H9 (cell line): ENCODE results near the gene DNAH11. TPM values are rescaled to one million over a fixed set of nuclear protein-coding genes. Genes with fewer than 3 reads are reported as not detected.

ENCODE experiments used
- DNase-seq: peaks from one replicate; pipeline ENCODE4 v3.0.0-alpha.2; 2017
- H2AFZ ChIP-seq: one replicate; pipeline ENCODE4 v1.6.1; 2013; ENCODE audit warnings: mild to moderate bottlenecking, low read length, control low read depth, moderate library complexity
- H2AK5ac ChIP-seq: 2 replicates; pipeline ENCODE4 v1.6.1; 2013; ENCODE audit warnings: low read length, control low read depth, mixed read lengths; ENCODE audit not compliant: insufficient read length
- H2BK120ac ChIP-seq: one replicate; pipeline ENCODE4 v1.6.1; 2013; ENCODE audit warnings: low read depth, mild to moderate bottlenecking, low read length, control low read depth, inconsistent platforms; ENCODE audit not compliant: poor library complexity, severe bottlenecking
- H2BK12ac ChIP-seq: 2 replicates; pipeline ENCODE4 v1.6.1; 2013; ENCODE audit warnings: low read length, control low read depth, mixed read lengths, low read depth; ENCODE audit not compliant: insufficient read length
- H2BK15ac ChIP-seq: 2 replicates; pipeline ENCODE4 v1.6.1; 2013; ENCODE audit warnings: low read depth, low read length, control low read depth
- H2BK20ac ChIP-seq: one replicate; pipeline ENCODE4 v1.6.1; 2013; ENCODE audit warnings: low read depth, mild to moderate bottlenecking, low read length, control low read depth, inconsistent platforms; ENCODE audit not compliant: poor library complexity, severe bottlenecking
- H2BK5ac ChIP-seq: 2 replicates; pipeline ENCODE4 v1.6.1; 2013; ENCODE audit warnings: low read length, control low read depth, mixed read lengths; ENCODE audit not compliant: insufficient read length
- H3K14ac ChIP-seq: 2 replicates; pipeline ENCODE4 v1.6.1; 2013; ENCODE audit warnings: low read length, control low read depth; ENCODE audit not compliant: insufficient read depth
- H3K18ac ChIP-seq: 2 replicates; pipeline ENCODE4 v1.6.1; 2013; ENCODE audit warnings: low read depth, mild to moderate bottlenecking, mixed read lengths, low read length, control low read depth; ENCODE audit not compliant: insufficient read length
- H3K23ac ChIP-seq: 2 replicates; pipeline ENCODE4 v1.6.1; 2013; ENCODE audit warnings: low read length, control low read depth, mixed read lengths, low read depth; ENCODE audit not compliant: insufficient read length
- H3K23me2 ChIP-seq: 2 replicates; pipeline ENCODE4 v1.6.1; 2013; ENCODE audit warnings: low read depth, mild to moderate bottlenecking, mixed read lengths, low read length, control low read depth; ENCODE audit not compliant: insufficient read length, poor library complexity, severe bottlenecking
- H3K27ac ChIP-seq: 2 replicates; pipeline ENCODE4 v1.5.1; 2013; ENCODE audit warnings: low read length, control low read depth, mixed read lengths, low read depth; ENCODE audit not compliant: insufficient read length
- H3K27me3 ChIP-seq: 2 replicates; pipeline ENCODE4 v1.6.1; 2013; ENCODE audit warnings: low read length, control low read depth, inconsistent platforms; ENCODE audit not compliant: insufficient read depth
- H3K4ac ChIP-seq: 2 replicates; pipeline ENCODE4 v1.6.1; 2013; ENCODE audit warnings: low read depth, mild to moderate bottlenecking, control low read depth, inconsistent platforms, low read length, moderate library complexity
- H3K4me1 ChIP-seq: 2 replicates; pipeline ENCODE4 v1.6.1; 2013; ENCODE audit warnings: low read length, control low read depth, inconsistent platforms; ENCODE audit not compliant: insufficient read depth
- H3K4me2 ChIP-seq: 2 replicates; pipeline ENCODE4 v1.6.1; 2013; ENCODE audit warnings: low read length, control low read depth, mixed read lengths; ENCODE audit not compliant: insufficient read length, insufficient read depth
- H3K56ac ChIP-seq: 2 replicates; pipeline ENCODE4 v1.6.1; 2013; ENCODE audit warnings: low read depth, mild to moderate bottlenecking, mixed read lengths, low read length, control low read depth; ENCODE audit not compliant: insufficient read length
- H3K79me1 ChIP-seq: 2 replicates; pipeline ENCODE4 v1.6.1; 2013; ENCODE audit warnings: low read depth, mild to moderate bottlenecking, moderate library complexity, low read length, control low read depth, inconsistent platforms; ENCODE audit not compliant: insufficient read depth, poor library complexity, severe bottlenecking
- H3K79me2 ChIP-seq: 2 replicates; pipeline ENCODE4 v1.6.1; 2013; ENCODE audit warnings: low read length, control low read depth, inconsistent platforms; ENCODE audit not compliant: insufficient read depth
- H3K9ac ChIP-seq: 2 replicates; pipeline ENCODE4 v1.6.1; 2013; ENCODE audit warnings: low read length, control low read depth, mixed read lengths; ENCODE audit not compliant: insufficient read length; ENCODE audit errors: extremely low read depth
- H3K9me3 ChIP-seq: one replicate; pipeline ENCODE4 v1.6.1; 2013; ENCODE audit warnings: low read depth, low read length, inconsistent platforms; ENCODE audit not compliant: control insufficient read depth
- H3T11ph ChIP-seq: one replicate; pipeline ENCODE4 v1.6.1; 2013; ENCODE audit warnings: mild to moderate bottlenecking, low read length, control low read depth, inconsistent platforms
- H4K20me1 ChIP-seq: one replicate; pipeline ENCODE4 v1.6.1; 2013; ENCODE audit not compliant: control insufficient read depth, insufficient read length, insufficient read depth
- H4K5ac ChIP-seq: 2 replicates; pipeline ENCODE4 v1.6.1; 2013; ENCODE audit warnings: low read depth, mild to moderate bottlenecking, mixed read lengths, low read length, control low read depth; ENCODE audit not compliant: insufficient read length
- H4K8ac ChIP-seq: replicated peaks from 2 replicates; pipeline ENCODE4 v1.6.1; 2013; ENCODE audit warnings: low read length, control low read depth, mixed read lengths, low read depth; ENCODE audit not compliant: insufficient read length
- H4K91ac ChIP-seq: 2 replicates; pipeline ENCODE4 v1.6.1; 2013; ENCODE audit warnings: low read depth, mild to moderate bottlenecking, moderate library complexity, mixed read lengths, low read length, control low read depth; ENCODE audit not compliant: insufficient read length
- H3K27ac Mint-ChIP-seq, 3 experiments: 2 replicates in 2 of 3; 3 replicates in 1 of 3; pipeline ENCODE4 v1.8.0; 2020 to 2021; ENCODE audit warnings: mixed read lengths in 3 of 3, mild to moderate bottlenecking in 1 of 3, moderate library complexity in 1 of 3
- H3K27me3 Mint-ChIP-seq: 2 replicates; pipeline ENCODE4 v1.8.0; 2021; ENCODE audit warnings: low read depth, mild to moderate bottlenecking, moderate library complexity, mixed read lengths
- H3K36me3 Mint-ChIP-seq, 3 experiments: 2 replicates in 2 of 3; 3 replicates in 1 of 3; pipeline ENCODE4 v1.8.0; 2020 to 2021; ENCODE audit warnings: low read depth in 3 of 3, mixed read lengths in 3 of 3; ENCODE audit not compliant: insufficient read depth in 1 of 3
- H3K4me1 Mint-ChIP-seq, 2 experiments: 2 replicates each; pipeline ENCODE4 v1.8.0; 2020; ENCODE audit warnings: mixed read lengths in 2 of 2
- H3K4me3 Mint-ChIP-seq, 2 experiments: 2 replicates in 1 of 2; 3 replicates in 1 of 2; pipeline ENCODE4 v1.8.0; 2020 to 2021; ENCODE audit warnings: mild to moderate bottlenecking in 2 of 2, mixed read lengths in 2 of 2, moderate library complexity in 1 of 2
- H3K9me3 Mint-ChIP-seq, 2 experiments: 2 replicates in 1 of 2; 3 replicates in 1 of 2; pipeline ENCODE4 v1.8.0; 2020; ENCODE audit warnings: mild to moderate bottlenecking in 2 of 2, mixed read lengths in 2 of 2, moderate library complexity in 1 of 2
- CTCF ChIP-seq: fragments of 200-600 bp; sonication (generic); conservative IDR thresholded peaks from 3 replicates; pipeline ENCODE4 v1.8.0; 2021; ENCODE audit warnings: antibody characterized with exemption, mild to moderate bottlenecking
- total RNA-seq: library from RNA; stranded (reverse); gene quantifications from 2 replicates; pipeline ENCODE4 v1.2.1, GENCODE V29; 2021

Gene DNAH11
- total RNA-seq, 1 experiment from 2014 or later, result 2.5 TPM

- no peak overlapping the region for H3T11ph ChIP-seq
- H3K27ac Mint-ChIP-seq, result no peak overlapping the region
- no peak for DNase-seq
- no peaks in the 10 kb centered on the region; a peak in 2 of 7 replicates for H3K36me3 Mint-ChIP-seq
- no peak overlapping the region for H2BK12ac ChIP-seq
- peaks cover 5 to 7% of the 10 kb centered on the region in 2 experiments; a peak in 3 of 5 replicates for H3K9me3 Mint-ChIP-seq
- no peak overlapping the region for H4K5ac ChIP-seq
- H3K79me1 ChIP-seq, result no peaks in the 10 kb centered on the region
- H3K4me3 Mint-ChIP-seq, result no peak overlapping the region
- no peak overlapping the region for H2BK20ac ChIP-seq
- H3K4me1 ChIP-seq, result no peaks in the 10 kb centered on the region
- no peak overlapping the region for H3K4ac ChIP-seq
- 0 out of 4 replicates have a peak, but pooled peaks cover 0 to 2% of the 10 kb centered on the region in 2 experiments for H3K4me1 Mint-ChIP-seq
- no peak overlapping the region for H3K18ac ChIP-seq
- no peak overlapping the region for H2BK5ac ChIP-seq
- H3K23ac ChIP-seq, result no peak overlapping the region
- no peak overlapping the region for H4K8ac ChIP-seq
- H3K56ac ChIP-seq, result no peak overlapping the region
- H2AK5ac ChIP-seq, result no peak overlapping the region
- H3K9me3 ChIP-seq, result no peaks in the 10 kb centered on the region
- no peaks in the 10 kb centered on the region for H3K23me2 ChIP-seq
- no peak overlapping the region for H2AFZ ChIP-seq
- H3K14ac ChIP-seq, result no peak overlapping the region
- H4K20me1 ChIP-seq, result no peaks in the 10 kb centered on the region
- no peak overlapping the region for H2BK15ac ChIP-seq
- H4K91ac ChIP-seq, result no peak overlapping the region
- no peak overlapping the region for H2BK120ac ChIP-seq
- H3K4me2 ChIP-seq, result no peak overlapping the region
- H3K27me3 ChIP-seq, result no peaks in the 10 kb centered on the region
- no peak for TF ChIP-seq CTCF
- H3K27me3 Mint-ChIP-seq, result no peaks in the 10 kb centered on the region
- no peak overlapping the region for H3K9ac ChIP-seq
- no peak overlapping the region for H3K27ac ChIP-seq
- H3K79me2 ChIP-seq, result no peaks in the 10 kb centered on the region
Observed at GRCh38 chr7:21624320-21624719, 81.5 kb downstream of the DNAH11 start.
